VCaP (cell line): ENCODE data around the gene GLDC.

Experiments used
- H3K27ac ChIP-seq: fragments of 450-650 bp; 2 replicates; pipeline ENCODE4 v1.5.1; 2017
- TF ChIP-seq, protein P1 (sequence below): fragments of 450-650 bp; conservative IDR thresholded peaks from 2 replicates; pipeline ENCODE4 v1.5.1; 2017; ENCODE audit warnings: mild to moderate bottlenecking, moderate library complexity

Gene GLDC

DNA sequence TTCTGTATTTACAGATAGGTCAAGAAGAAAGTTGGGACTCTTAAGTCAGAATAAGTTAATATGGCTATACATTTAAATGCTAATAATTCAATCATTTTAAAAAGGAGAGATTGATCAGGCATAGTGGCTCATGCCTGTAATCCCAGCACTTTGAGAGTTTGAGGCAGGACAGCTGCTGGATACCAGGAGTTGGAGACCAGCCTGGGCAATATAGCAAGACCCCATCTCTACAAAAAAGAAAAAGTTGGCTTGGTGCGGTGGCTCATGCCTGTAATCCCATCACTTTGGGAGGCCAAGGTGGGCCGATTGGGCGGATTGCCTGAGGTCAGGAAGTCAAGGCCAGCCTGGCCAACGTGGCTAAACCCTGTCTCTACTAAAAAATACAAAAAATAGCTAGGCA is 15.0 kb upstream of the GLDC start:
- H3K27ac ChIP-seq = no peak overlapping the region
- TF ChIP-seq, protein P1, sequence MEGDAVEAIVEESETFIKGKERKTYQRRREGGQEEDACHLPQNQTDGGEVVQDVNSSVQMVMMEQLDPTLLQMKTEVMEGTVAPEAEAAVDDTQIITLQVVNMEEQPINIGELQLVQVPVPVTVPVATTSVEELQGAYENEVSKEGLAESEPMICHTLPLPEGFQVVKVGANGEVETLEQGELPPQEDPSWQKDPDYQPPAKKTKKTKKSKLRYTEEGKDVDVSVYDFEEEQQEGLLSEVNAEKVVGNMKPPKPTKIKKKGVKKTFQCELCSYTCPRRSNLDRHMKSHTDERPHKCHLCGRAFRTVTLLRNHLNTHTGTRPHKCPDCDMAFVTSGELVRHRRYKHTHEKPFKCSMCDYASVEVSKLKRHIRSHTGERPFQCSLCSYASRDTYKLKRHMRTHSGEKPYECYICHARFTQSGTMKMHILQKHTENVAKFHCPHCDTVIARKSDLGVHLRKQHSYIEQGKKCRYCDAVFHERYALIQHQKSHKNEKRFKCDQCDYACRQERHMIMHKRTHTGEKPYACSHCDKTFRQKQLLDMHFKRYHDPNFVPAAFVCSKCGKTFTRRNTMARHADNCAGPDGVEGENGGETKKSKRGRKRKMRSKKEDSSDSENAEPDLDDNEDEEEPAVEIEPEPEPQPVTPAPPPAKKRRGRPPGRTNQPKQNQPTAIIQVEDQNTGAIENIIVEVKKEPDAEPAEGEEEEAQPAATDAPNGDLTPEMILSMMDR = no peak

DNA sequence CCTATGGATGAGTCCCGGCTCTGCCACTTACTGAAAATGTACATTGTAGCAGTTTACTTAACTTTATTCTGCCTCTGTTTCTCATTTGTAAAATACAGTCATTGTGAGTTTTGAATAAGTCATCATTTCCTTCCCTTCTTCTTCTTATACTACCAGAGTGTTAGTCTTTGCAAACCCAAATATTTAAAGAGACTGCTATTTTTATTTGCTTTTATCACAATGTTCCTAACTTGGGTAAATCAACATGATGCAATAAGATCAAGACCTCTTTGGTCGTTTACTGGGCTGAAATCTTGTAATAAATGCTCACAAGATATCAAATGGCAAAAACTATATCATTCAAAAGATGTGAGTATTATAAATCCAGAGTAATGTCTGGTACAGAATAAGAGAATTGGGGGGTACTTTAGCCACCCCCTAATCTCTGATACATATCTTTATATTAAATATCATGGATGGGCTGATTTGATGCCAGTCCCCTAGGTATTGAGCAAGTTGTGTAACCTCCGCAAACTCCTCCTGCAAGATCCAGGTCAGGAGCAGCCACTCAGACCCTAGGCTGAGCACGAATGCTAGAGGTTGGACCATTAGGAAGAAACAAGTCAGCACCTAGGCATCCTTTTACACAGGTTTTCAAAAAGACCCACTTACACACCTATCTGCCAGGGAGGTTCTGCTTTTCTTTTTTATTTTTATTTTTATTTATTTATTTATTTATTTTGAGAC is 13.3 kb upstream of the GLDC start:
- H3K27ac ChIP-seq = peak overlapping the region; percentile 67; the same call in 1 of the 2 replicates
- TF ChIP-seq, protein P1 = no peak

DNA sequence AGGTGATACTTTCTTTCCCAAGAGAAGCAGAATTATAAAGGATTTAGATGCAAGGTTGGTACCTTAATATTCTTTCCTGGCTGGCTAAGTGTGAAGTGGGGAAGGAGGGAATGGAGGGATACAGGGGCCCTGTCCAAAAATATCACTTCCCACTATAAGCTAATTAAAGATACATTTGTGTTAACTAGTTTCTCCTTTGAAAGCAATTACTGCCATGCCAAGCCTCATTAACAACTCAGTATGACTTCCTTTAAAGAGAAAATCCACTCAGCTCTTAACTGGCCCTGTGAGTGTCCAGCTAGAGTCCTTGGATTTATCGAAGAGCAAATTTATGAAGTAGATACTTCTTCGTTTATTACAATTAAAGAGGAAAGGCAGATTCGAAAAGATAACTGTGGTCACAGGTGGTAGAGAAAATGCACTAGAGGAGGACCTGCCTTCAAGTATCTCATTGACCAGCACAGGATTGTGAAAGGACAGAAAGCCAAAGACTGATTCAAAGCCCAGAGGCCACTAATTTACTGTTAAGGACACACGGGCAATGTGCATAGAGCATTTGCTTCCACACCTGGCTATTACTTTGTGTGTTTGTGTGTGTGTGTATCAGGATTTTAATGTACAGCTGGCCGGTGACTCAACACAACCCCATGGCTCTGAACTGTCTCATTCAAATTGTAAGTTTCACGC is 11.2 kb upstream of the GLDC start:
- H3K27ac ChIP-seq = no peak overlapping the region
- TF ChIP-seq, protein P1 = no peak

DNA sequence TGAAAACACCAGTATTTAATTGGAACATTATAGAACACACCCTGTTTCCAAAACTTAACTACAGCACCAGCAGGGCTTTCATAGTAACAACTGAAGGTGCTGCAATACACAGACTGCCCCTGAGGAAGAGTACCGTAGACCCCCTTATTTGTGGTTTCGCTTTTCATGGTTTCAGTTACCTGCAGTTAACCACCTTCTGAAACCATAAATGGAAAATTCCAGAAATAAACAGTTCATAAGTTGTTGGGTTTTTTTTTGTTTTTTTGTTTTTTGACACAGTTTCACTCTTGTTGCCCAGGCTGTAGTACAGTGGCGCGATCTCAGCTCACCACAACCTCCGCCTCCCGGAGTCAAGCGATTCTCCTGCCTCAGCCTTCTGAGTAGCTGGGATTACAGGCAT is 9.5 kb upstream of the GLDC start:
- TF ChIP-seq, protein P1 = no peak
- H3K27ac ChIP-seq = no peak overlapping the region

DNA sequence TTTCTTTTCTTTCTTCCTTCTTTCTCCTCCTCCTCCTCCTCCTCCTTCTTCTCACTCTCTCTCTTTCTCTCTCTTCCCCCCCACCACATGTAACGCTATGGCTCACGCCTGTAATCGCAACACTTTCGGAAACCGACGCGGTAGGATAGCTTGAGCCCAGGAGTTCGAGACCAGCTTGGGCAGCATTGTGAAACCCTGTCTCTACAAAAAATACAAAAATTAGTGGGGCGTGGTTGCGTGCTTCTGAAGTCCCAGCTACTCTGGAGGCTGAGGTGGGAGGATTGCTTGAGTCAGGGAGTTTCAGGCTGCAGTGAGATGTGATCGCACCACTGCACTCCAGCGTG is 736 bp upstream of the GLDC start:
- TF ChIP-seq, protein P1 = no peak
- peak overlapping the region; percentile 40 for H3K27ac ChIP-seq

DNA sequence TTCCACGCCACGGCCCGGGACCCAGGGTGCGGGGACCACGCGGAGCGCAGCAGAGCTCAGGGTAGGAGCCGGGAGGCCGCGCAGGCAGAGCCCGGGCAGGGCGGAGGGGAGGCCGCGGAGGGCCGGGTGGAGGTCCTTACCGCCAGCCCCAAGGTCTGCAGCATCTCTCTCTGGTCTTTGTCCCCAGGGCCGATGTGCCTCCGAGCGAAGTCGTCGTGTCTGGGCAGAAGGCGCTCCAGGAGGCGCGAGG is 499 bp downstream of the GLDC start:
- H3K27ac ChIP-seq = peak overlapping the region; percentile 40; the same call in 1 of the 2 replicates

DNA sequence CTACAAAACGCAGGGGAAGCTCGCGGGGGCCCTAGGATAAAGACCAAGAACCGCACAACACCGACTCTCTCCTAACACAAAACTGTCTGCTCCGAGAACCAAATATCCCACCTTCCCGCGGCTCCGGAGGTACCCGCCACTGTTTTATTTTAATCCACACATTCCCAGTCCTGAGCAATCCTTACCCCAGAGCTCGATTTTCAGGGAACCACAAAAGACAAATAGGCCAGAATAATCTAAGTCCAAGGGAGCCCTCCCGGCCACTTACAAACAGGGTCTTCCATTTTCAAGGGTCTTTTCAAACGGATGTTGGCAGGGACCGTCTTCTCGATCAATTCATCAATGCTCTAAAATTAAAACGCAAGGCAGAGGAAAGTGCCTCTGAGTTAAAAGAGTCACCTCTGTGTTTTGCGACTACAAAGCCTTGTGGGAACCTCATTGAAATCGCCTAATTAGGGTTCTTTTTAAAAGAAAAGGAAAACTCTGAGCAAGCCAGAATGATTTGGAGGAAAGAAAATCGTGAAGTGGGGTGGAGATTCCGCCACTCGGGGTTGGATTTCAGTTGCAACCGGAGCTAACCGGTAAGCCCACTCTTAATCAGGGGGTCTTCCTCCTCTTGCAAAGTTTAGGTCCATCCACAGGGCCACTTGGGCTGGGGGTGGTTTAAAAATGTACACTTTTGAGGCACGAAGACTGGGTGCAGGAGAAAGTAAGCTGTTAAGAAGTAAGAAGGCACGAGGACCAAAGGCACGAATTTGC is 1.0 kb downstream of the GLDC start:
- H3K27ac ChIP-seq = no peak overlapping the region

More for the DNA sequence above, 1.0 kb downstream of the GLDC start:
- TF ChIP-seq, protein P1 = no peak
